GM23248 (cell line): Measurements from ENCODE around the gene GALNT13. TPM values are rescaled to one million over a fixed set of nuclear protein-coding genes. Genes with fewer than 3 reads are reported as not detected.

Experiments used
- DNase-seq: peaks from one replicate; pipeline ENCODE4 v3.0.0-alpha.2; 2015
- H2AFZ ChIP-seq: fragments of 200-600 bp; sonication (generic); 2 replicates; pipeline ENCODE4 v1.6.1; 2016; ENCODE audit warnings: antibody characterized with exemption
- H3F3A ChIP-seq: fragments of 200-600 bp; sonication (generic); 2 replicates; pipeline ENCODE4 v1.6.1; 2016; ENCODE audit warnings: mild to moderate bottlenecking, antibody characterized with exemption, mixed run types; ENCODE audit not compliant: insufficient read depth
- H3K27ac ChIP-seq: fragments of 200-600 bp; sonication (generic); 2 replicates; pipeline ENCODE4 v1.5.1; 2016; ENCODE audit warnings: mild to moderate bottlenecking
- H3K27me3 ChIP-seq: fragments of 200-600 bp; sonication (generic); replicated peaks from 2 replicates; pipeline ENCODE4 v1.6.1; 2016; ENCODE audit warnings: mild to moderate bottlenecking; ENCODE audit not compliant: insufficient read depth
- H3K36me3 ChIP-seq: fragments of 200-600 bp; sonication (generic); 2 replicates; pipeline ENCODE4 v1.6.1; 2016; ENCODE audit warnings: low read depth, mild to moderate bottlenecking
- H3K4me1 ChIP-seq: fragments of 200-600 bp; sonication (generic); 2 replicates; pipeline ENCODE4 v1.6.1; 2016; ENCODE audit warnings: mild to moderate bottlenecking; ENCODE audit not compliant: insufficient read depth
- H3K4me2 ChIP-seq: fragments of 200-600 bp; sonication (generic); one replicate; pipeline ENCODE4 v1.6.1; 2016; ENCODE audit warnings: mild to moderate bottlenecking; ENCODE audit not compliant: unreplicated experiment
- H3K4me3 ChIP-seq: fragments of 200-600 bp; sonication (generic); 2 replicates; pipeline ENCODE4 v1.5.1; 2016; ENCODE audit warnings: mild to moderate bottlenecking
- H3K79me2 ChIP-seq: fragments of 200-600 bp; sonication (generic); 2 replicates; pipeline ENCODE4 v1.6.1; 2016; ENCODE audit warnings: mild to moderate bottlenecking; ENCODE audit not compliant: insufficient read depth
- H3K9ac ChIP-seq: fragments of 200-600 bp; sonication (generic); 2 replicates; pipeline ENCODE4 v1.6.1; 2016; ENCODE audit warnings: mild to moderate bottlenecking
- H3K9me2 ChIP-seq: fragments of 200-600 bp; sonication (generic); 2 replicates; pipeline ENCODE4 v1.6.1; 2016; ENCODE audit warnings: mixed run types, mild to moderate bottlenecking, moderate library complexity; ENCODE audit not compliant: insufficient read depth
- H3K9me3 ChIP-seq: fragments of 200-600 bp; sonication (generic); one replicate; pipeline ENCODE4 v1.6.1; 2017; ENCODE audit warnings: low read depth
- H4K20me1 ChIP-seq: fragments of 200-600 bp; sonication (generic); 2 replicates; pipeline ENCODE4 v1.6.0; 2016; ENCODE audit not compliant: insufficient read depth
- EZH2 ChIP-seq: fragments of 200-600 bp; sonication (generic); IDR thresholded peaks from 2 replicates; pipeline ENCODE4 v1.6.1; 2018; ENCODE audit warnings: antibody characterized with exemption, mild to moderate bottlenecking; ENCODE audit not compliant: insufficient read depth, poor library complexity, severe bottlenecking
- EZH2phosphoT487 ChIP-seq: fragments of 200-600 bp; sonication (generic); IDR thresholded peaks from 2 replicates; pipeline ENCODE4 v1.6.1; 2018; ENCODE audit warnings: antibody characterized with exemption, moderate library complexity, mild to moderate bottlenecking, low read depth; ENCODE audit not compliant: insufficient read depth
- WGBS, 2 experiments: methylation state at CpG; one replicate each; pipeline ENCODE4 v1.1.6; 2015 to 2017; ENCODE audit warnings: low lambda C conversion rate in 2 of 2, low coverage in 1 of 2; ENCODE audit errors: missing lambda C conversion rate in 2 of 2; 5-methylcytosine and 5-hydroxymethylcytosine counted together
- in situ Hi-C: fragments of 300-500 bp; cut with MboI; formaldehyde crosslinking; loops from 2 replicates; pipeline ENCODE4 v1.15.0; 2020
- polyA plus RNA-seq: library from polyadenylated mRNA; unstranded; fragments of >200 nt; fragmentation: Nextera tagmentation; extraction: Ambion mirVana; gene quantifications from 2 replicates; pipeline ENCODE4 v1.2.1, GENCODE V29; 2016
- total RNA-seq: library from RNA; depleted of rRNA; stranded (reverse); fragments of >200 nt; shearing (Covaris generic); gene quantifications from 2 replicates; pipeline ENCODE4 v1.2.3, GENCODE V29; 2014

Gene GALNT13
- total and polyA plus RNA-seq, 2 experiments from 2014 or later = 0.11 TPM; not detected in 1

GRCh38 chr2:154244932-154245331 lies 373.2 kb downstream of the GALNT13 start:
- no peak overlapping the region for H3K9ac ChIP-seq
- no peaks in the 10 kb centered on the region for H3K79me2 ChIP-seq
- DNase-seq = no peak
- in situ Hi-C loops = no loop called here
- H3K9me3 ChIP-seq = no peaks in the 10 kb centered on the region
- H3K4me2 ChIP-seq = no peak overlapping the region
- no peaks in the 10 kb centered on the region for H3F3A ChIP-seq
- no peak for TF ChIP-seq EZH2phosphoT487
- TF ChIP-seq EZH2 = no peak
- WGBS, 2 experiments = 60 to 64% methylated on average over 3 of the region's 3 CpGs
- no peaks in the 10 kb centered on the region for H3K36me3 ChIP-seq
- H4K20me1 ChIP-seq = no peaks in the 10 kb centered on the region
- no peak overlapping the region for H2AFZ ChIP-seq
- H3K4me3 ChIP-seq = no peak overlapping the region
- H3K9me2 ChIP-seq = no peaks in the 10 kb centered on the region
- no peaks in the 10 kb centered on the region for H3K4me1 ChIP-seq
- no peak overlapping the region for H3K27ac ChIP-seq
- no peaks in the 10 kb centered on the region for H3K27me3 ChIP-seq

GRCh38 chr2:154247503-154247902 lies 375.8 kb downstream of the GALNT13 start:
- Histone ChIP-seq H3K9me3 (no peaks in the 10 kb centered on the region), H3K9me2 (no peaks in the 10 kb centered on the region), H3K79me2 (no peaks in the 10 kb centered on the region), H3K9ac (no peak overlapping the region), H3K4me2 (no peak overlapping the region), H3K27ac (no peak overlapping the region), H3K27me3 (no peaks in the 10 kb centered on the region), H3F3A (no peaks in the 10 kb centered on the region), H3K4me1 (no peaks in the 10 kb centered on the region), H2AFZ (no peak overlapping the region), H3K4me3 (no peak overlapping the region), H4K20me1 (no peaks in the 10 kb centered on the region), H3K36me3 (no peaks in the 10 kb centered on the region)
- in situ Hi-C loops = no loop called here
- no peak for TF ChIP-seq EZH2phosphoT487
- TF ChIP-seq EZH2 = no peak
- no peak for DNase-seq
- WGBS, 2 experiments = 57 to 65% methylated on average over 3 of the region's 3 CpGs

GRCh38 chr2:154256136-154256535 lies 384.4 kb downstream of the GALNT13 start:
- in situ Hi-C loops = no loop called here
- Histone ChIP-seq H3F3A (no peaks in the 10 kb centered on the region), H3K36me3 (no peaks in the 10 kb centered on the region), H3K4me1 (no peaks in the 10 kb centered on the region), H3K4me2 (no peak overlapping the region), H3K79me2 (no peaks in the 10 kb centered on the region), H3K27ac (no peak overlapping the region), H3K4me3 (no peak overlapping the region), H3K9me2 (no peaks in the 10 kb centered on the region), H3K9me3 (no peaks in the 10 kb centered on the region), H2AFZ (no peak overlapping the region), H3K27me3 (no peaks in the 10 kb centered on the region), H3K9ac (no peak overlapping the region), H4K20me1 (no peaks in the 10 kb centered on the region)
- TF ChIP-seq EZH2 (no peak), EZH2phosphoT487 (no peak)
- WGBS, 2 experiments = 44 to 58% methylated on average over 1 of the region's 1 CpG
- DNase-seq = no peak

- no peaks in the 10 kb centered on the region for H3K9me3 ChIP-seq
- no peaks in the 10 kb centered on the region for H3K4me1 ChIP-seq
- H3K9me2 ChIP-seq = no peaks in the 10 kb centered on the region
- TF ChIP-seq EZH2phosphoT487 (no peak), EZH2 (no peak)
- WGBS, 2 experiments = 38 to 41% methylated on average over 1 of the region's 1 CpG
- H3K36me3 ChIP-seq = no peaks in the 10 kb centered on the region
- H3K79me2 ChIP-seq = no peaks in the 10 kb centered on the region
- H3K27ac ChIP-seq = no peak overlapping the region
- no peaks in the 10 kb centered on the region for H4K20me1 ChIP-seq
- H3K9ac ChIP-seq = no peak overlapping the region
- no peaks in the 10 kb centered on the region for H3K27me3 ChIP-seq
- H3F3A ChIP-seq = no peaks in the 10 kb centered on the region
- no peak overlapping the region for H2AFZ ChIP-seq
- H3K4me2 ChIP-seq = no peak overlapping the region
- no peak overlapping the region for H3K4me3 ChIP-seq
- in situ Hi-C loops = no loop called here
- no peak for DNase-seq
These were observed 387.3 kb downstream of the GALNT13 start for GRCh38 chr2:154259030-154259429.

- 60 to 62% methylated on average over 2 of the region's 2 CpGs for whole genome bisulfite sequencing, 2 experiments
- DNase-seq = no peak
- H3K79me2 ChIP-seq = no peaks in the 10 kb centered on the region
- H4K20me1 ChIP-seq = no peaks in the 10 kb centered on the region
- no peak overlapping the region for H3K9ac ChIP-seq
- no peaks in the 10 kb centered on the region for H3K4me1 ChIP-seq
- H3K27me3 ChIP-seq = no peaks in the 10 kb centered on the region
- TF ChIP-seq EZH2 = no peak
- no peaks in the 10 kb centered on the region for H3K9me3 ChIP-seq
- no peaks in the 10 kb centered on the region for H3K9me2 ChIP-seq
- no peak overlapping the region for H2AFZ ChIP-seq
- no peak overlapping the region for H3K27ac ChIP-seq
- no peak overlapping the region for H3K4me2 ChIP-seq
- in situ Hi-C loops = no loop called here
- H3F3A ChIP-seq = no peaks in the 10 kb centered on the region
- no peaks in the 10 kb centered on the region for H3K36me3 ChIP-seq
- no peak overlapping the region for H3K4me3 ChIP-seq
These were observed 389.8 kb downstream of the GALNT13 start for GRCh38 chr2:154261473-154262027.
